HG03439 (cell line): ENCODE results near the gene DOC2B.
"Not testable (repeated sequence)": the region's sequence is repeated elsewhere in the genome, so short reads cannot be mapped to it uniquely, and the experiment has no call there.

Experiments used
- ATAC-seq: cut with Tn5 transposase; IDR thresholded peaks from one replicate; pipeline ENCODE4 v1.9.1; 2021; ENCODE audit warnings: mild to moderate bottlenecking, moderate library complexity; ENCODE audit not compliant: unreplicated experiment

Gene DOC2B

DNA sequence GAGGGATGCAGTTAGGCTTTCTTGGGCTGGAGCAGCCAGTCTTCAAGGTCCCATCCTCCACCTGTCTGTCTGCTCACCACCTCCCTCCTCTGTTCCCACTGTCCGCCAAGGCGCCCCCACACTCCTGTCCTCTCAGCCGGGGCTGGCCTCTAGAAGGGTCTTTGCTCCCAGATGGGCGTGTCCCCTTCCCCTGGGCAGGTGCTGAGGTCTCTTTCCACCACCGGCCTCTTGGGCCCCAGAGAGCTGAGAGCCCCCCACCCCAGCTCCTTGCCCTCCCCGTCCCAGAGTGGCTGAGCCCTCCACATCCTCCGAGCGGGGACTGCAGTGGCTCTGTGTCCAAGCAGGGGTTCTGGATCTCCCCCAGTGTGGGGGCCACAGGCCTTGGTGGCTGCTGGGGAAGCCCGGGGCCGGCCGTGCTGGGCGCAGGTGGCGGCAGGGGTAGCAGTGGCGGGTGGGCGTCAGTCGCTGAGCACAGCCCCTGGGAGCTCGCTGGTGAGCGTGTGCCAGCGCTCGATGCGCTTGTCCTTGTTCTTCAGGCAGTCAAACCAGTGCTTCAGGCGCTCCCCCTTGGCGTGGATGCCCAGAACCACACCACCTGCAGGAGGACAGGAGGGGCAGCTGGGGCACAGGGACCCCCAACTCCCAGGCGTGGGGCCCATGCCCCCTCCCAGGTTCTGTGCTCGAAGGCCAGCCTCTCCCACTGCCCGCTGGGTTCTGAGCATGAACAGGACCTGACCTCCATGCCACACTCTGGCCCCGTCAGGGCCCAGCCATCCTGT is 34.3 kb downstream of the DOC2B start:
- no peak for ATAC-seq

DNA sequence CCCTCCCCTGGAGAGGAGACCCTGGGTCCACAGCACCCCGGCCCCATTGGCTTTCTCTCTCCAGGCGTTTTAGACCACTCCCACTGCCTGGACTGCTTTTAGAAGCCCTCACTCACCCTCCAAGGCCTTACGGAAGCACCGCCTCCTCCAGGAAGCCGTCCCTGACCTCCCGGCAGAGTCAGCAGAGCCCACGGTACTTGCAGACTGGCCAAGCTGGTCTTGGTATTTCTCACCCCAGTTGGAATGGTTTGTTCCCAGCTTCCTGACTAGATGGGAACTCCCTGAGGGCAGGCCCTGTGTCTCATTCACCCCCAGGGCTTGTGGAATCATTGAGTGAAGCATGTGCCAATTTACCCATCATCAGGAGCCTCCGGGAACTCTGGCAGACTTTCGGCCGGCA is 34.9 kb downstream of the DOC2B start:
- ATAC-seq: no peak

DNA sequence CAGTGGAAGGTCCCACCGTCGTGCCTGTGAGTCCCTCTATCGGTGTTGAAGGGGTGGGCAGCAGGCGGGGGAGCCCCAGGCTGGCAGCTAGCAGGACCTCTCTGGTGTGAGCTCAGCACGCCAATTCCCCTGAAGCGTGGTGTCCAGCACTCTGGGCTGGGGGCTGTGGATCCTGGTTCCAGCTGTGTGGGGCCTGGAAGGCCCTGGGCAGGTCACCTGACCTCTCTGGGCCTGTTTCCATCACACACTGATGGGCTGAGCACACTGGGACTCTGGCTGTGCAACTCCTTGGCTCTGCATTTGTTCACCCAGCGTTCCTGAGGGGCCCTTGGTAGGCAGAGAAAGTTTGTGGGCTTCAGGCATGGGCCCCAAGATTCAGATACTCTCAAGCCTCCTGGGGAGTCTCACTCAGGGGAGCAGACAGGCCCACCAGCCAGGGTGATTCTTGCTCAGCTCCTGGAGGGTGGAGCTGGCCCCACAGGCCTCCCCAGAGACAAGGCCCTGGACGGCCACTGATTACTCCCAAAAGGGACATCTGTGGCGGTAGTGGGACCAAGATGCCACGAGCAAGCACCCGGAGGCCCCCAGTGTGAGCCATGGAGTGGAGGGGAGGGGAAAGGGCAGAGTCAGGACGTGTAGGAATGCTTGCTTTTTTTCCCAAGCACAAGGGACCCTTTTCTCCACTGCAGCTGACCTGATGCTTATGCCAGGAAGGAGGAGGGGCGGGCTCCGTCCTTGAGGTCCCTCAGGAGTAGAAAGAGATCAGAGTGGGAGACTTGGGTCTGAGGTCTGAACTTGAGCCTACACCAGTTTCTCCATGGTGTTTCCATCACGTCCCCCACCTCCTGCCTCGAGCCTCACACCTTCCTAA is 35.5 kb downstream of the DOC2B start:
- no peak for ATAC-seq

DNA sequence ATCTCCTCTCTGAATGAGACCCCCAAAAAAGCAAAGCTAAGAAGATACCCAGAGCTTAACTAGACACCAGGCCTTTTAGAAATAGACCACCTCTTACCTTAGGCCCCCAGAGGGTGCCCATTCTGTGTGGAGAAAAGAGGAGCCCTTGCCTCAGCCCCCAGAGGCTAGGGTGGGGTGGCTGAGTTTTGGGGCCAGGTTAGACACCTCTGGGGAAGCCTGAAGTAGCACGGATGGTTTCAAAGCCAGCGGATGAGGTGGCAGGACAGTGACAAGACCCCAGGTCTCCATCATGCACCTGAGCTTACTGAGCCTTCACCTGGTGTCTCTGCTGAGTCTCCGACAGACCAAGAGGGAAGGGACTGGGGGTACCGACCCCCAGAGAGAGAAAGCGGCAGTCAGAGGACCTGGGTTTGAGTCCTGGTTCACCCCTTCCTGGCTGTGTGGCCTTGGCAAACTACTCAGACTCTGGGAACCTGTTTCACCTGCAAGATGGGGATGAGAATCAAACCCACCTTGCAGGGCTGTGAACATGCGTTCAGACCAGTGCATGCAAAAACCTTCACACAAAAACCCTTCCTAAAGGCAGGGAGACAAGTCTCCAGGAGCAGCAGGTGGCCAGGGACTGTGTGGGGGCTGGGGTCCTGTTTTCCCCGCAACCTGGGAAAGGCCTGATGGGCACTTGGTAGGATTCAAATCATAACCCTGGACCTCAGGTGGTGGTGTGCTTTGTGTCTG is 36.3 kb downstream of the DOC2B start:
- no peak for ATAC-seq

DNA sequence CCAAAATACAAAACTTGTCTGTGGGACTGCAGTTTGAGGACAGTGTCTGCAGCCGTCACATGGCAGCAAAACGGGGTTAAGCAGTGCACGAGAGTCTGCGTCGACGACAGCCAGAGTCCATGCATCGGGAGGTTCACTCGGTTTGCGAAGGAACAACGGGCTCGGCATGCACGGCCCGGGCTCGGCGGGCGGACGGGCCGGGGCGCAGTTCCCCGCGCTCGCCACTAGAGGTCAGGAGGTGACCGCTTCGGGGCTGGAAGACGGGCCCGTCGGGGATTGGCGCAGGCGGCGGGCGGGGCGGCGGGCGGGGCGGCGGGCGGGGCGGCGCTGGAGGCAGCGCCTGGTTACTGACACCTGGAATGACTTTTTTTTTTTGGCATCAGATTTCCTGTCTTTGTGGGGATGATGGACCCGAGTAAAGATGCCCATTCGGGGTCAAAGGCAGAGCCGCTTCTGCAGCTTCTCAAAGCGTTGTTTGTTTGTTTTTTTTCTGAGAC is 37.6 kb downstream of the DOC2B start:
- no peak for ATAC-seq

DNA sequence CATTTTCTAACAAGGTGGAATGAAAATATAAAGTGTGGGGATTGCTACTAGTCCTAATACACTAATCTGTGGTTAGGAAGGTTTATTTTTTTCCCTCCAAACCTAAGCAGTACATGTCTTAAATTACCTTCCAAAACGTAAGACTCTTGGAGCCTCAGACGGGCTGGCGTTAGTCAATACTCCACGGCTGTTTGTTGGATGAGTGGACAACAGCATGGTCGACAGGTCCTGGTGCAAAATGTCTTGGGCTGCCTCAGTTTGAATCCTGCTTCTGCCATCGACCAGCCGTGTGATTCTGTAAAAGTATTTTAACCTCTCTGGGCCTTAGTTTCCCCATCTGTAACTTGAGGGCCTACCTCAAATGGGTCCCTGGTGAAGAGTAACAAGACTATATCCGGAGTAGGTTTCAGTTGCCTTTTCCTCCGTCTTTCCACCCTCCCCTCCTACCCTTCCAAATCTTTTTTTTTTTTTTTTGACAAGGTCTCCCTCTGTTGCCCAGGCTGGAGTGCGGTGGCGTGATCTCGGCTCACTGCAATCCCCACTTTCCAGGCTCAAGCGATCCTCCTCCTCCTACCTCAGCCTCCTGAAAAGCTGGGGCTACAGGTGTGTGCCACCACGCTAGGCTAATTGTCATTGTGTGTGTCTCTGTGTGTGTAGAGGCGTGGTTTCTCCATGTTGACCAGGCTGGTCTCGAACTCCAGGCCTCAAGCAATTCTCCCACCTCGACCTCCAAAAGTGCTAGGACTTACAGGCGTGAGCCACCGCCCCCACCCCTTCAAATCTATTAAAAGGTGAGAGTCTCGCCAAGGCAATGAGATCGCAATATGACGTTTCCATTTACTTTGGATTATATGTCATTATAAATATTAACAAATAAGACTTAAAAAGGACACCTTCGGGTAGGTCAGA is 38.3 kb downstream of the DOC2B start:
- ATAC-seq: no peak

DNA sequence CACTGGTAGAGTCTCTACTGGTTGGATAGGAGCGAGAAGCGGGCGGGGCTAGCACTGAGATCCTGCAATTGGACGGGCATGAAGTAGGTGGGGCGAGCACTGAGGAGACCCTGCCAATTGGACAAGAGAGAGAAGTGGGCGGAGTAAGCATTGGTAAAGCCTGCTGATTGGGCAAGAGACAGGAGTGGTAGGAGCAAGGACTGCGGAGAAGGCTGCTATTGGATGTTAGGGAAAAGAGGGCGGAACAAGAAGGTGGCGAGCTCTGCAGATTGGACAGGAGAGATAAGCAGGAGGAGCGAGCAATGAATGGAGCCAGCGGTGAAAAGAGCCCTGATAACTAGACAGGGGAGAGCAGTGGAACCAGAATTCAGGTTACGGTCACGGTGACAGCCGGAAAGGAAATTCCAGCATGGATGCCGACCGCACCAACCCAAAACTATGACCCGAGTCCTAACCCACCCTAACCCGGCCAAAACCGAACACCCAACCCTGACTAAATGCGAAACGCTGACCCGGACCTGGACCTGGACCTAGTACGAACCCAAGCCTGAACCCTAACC is 39.3 kb downstream of the DOC2B start:
- no peak for ATAC-seq

DNA sequence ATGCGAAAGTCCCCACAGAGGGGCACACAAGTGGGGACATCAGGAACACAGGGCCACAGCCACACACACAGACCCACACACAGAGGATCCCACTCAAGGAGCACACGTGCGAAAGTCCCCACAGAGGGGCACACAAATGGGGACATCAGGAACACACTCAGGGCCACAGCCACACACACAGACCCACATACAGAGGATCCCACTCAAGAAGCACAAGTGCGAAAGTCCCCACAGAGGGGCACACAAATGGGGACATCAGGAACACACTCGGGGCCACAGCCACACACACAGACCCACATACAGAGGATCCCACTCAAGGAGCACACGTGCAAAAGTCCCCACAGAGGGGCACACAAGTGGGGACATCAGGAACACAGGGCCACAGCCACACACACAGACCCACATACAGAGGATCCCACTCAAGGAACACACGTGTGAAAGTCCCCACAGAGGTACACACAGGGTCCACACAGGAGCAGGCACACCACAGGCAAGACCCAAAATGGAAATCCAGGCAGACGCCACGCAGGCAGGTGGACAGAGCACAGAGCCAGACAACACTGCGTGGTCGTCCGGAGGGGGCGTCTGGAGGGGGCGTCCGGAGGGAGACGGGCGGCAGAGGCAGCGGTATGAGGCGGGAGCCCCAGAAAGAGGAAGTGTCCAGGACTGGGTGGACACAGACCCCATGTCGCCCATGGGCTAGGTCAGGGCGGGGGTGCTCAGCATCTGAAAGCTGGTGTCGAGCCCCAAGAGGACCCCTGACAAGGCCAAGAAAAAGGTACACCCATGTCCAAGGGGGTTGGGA is 41.8 kb downstream of the DOC2B start:
- not testable (repeated sequence) for ATAC-seq

DNA sequence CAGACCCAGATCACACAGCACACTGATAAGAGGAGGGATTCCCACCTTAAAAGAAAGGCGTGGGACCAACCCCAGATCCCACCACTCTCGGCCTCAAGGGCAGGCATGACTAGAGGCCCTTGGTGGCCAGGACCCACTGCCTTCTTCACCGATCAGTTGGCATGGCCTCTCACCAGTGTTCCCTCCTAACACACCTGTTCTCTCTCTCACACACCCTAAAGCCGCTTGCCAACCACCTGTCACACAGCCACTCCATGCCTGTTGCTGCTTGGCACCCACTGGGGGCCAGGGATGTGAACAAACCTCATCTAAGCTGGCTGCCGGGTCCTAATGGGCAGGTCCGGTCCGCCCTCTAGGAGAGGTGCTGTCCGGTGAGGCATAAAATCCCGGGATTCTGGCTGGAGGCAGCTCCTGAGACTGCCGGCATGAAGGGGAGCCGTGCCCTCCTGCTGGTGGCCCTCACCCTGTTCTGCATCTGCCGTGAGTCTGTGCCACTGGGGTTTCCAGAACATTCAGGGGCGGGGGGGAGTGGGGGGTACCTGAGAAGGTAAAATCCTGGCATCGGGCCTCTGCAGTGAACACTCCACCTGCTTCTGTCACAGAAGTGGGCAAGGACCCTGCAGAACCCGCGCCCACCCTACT is 44.2 kb downstream of the DOC2B start, which contains the start of gene SCGB1C2:
TSS of gene SCGB1C2 (plus strand) at position 404 of the 642 bp plus-strand sequence. CDS start at position 426, 22 bp downstream.
- not testable (repeated sequence) for ATAC-seq

DNA sequence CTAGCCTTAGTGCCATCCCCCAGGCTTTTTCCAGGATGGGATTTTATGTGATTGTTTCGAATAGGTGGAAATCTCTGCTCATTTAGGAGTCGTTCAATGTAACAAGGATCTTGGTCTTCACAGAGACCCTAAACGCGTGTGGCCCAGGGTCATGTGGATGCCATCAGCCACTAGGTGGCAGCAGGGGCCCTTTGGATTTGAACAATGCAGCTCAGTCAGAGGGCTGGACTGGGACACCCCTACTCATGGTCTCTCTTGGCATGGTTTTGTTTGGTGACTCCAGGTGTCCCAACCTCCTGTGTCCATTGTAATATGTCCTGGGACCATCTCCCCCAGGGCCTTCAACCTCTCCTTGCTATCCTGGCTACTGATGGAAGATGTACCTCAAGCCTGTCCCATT is 44.9 kb downstream of the DOC2B start:
- not testable (repeated sequence) for ATAC-seq

DNA sequence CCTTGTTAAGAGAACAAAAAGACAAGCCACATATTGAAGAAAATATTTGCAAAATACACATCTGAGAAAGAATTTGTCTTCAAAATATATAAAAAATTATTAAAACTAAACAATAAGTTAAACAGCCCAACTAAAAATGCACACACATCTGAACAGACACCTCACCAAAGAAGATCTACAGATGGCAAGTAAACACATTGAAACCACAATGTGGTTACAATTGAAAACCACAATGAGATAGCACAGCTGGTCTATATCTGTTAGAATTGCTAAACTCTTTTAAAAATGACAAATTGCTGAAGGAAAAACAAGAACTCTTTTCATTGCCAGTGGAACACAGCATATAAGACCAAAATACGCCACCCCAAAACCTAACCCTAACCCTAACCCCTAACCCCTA is 45.6 kb downstream of the DOC2B start:
- not testable (repeated sequence) for ATAC-seq

DNA sequence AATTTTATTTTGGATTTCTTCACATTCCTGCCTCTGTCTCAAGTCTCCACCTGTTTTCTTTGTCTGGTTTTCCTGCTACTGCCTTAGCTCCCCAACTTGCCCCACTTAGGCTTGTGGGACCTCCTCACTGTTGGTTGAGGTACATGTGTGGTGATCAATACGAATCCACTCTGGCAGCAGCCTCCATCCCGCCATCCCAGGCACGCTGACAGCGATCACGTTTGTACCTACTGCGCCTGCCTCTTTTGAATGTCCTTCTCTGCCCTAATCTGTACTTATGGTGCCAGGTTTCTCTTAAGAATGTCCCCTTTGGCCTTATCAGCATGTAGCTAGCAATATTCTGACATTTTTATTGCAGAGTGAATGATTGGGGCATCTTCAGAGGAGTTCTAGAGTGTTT is 46.4 kb downstream of the DOC2B start:
- not testable (repeated sequence) for ATAC-seq

DNA sequence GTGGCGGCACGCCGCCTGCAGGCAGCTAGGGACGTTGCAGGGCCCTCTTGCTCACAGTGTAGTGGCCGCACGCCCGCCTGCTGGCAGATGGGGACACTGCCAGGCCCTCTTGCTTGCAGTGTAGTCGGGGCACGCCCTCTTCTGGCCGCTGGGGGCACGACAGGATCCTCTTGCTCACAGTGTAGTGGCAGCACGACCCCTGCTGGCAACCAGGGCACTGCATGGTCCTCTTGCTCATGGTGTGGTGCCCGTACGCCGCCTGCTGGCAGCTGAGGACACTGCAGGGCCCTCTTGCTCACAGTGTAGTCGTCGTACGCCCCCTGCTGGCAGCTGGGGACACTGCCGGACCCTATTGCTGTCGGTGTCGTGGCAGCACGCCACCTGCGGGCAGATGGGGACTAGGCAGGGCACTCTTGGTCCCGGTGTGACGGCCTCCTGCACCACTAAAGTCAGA is 47.1 kb downstream of the DOC2B start:
- peak; percentile 92 for ATAC-seq

DNA sequence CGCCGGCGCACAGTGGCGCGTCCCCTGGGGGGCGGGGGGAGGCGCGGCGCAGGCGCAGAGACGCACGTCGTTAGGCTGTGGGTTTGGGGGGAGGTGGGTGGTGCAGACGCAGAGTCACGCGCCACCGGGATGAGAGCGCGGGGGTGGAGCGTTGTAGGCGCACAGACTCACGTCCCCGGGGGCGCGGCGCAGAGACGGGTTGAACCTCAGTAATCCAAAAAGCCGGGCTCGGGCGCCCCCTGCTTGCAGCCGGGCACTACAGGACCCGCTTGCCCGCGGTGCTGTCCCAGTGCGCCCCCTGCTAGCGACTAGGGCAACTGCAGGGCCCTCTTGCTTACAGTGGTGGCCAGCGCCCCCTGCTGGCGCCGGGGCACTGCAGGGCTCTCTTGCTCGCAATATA is 47.5 kb downstream of the DOC2B start:
- ATAC-seq: not testable (repeated sequence)

DNA sequence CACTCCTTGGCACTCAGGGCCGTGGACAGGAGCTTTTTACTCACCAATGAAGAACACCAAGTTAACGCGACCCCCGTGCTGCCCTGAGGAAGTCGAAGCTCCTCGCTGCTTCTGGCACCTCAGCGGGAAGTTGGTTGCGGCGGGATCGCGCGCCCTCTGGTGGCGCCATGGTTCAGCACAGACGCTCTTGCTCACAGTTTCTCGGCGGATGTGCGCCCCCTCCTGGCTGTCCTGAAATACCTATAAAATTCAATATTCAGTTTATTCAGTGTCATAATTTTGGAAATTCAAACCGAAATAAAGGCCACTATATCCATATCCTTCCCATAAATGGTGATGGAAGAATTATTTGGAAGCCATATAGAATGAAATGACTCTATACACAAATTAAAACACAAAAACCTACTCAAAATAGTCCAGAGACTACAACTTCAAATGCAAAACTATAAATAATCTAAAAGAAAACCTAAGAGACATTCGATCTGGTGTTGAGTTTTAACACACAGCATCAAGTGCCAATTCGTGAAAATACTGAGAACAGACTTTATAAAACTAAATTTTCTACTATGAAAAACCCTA is 63.0 kb downstream of the DOC2B start:
- ATAC-seq: not testable (repeated sequence)

DNA sequence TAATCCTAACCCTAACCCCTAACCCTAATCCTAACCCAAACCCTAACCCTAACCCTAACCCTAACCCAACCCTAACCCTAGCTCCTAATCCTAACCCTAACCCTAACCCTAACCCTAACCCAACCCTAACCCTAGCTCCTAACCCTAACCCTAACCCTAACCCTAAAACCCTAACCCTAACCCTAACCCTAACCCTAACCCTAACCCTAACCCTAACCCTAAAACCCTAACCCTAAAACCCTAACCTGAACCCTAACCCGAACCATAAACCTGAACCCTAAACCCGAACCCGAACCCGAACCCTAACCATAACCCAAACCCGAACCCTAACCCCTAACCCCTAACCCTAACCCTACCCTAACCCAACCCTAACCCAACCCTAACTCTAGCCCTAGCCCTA is 68.3 kb downstream of the DOC2B start:
- not testable (repeated sequence) for ATAC-seq
